HG02943 (cell line): Measurements from ENCODE around the gene ZDHHC14.
A peak's percentile ranks its signal among the peaks of the same experiment; 100 is the strongest.

ENCODE experiments used
- ATAC-seq: cut with Tn5 transposase; IDR thresholded peaks from one replicate; pipeline ENCODE4 v1.9.1; 2021; ENCODE audit warnings: mild to moderate bottlenecking, low read depth, moderate library complexity; ENCODE audit not compliant: unreplicated experiment

The ZDHHC14 gene

DNA sequence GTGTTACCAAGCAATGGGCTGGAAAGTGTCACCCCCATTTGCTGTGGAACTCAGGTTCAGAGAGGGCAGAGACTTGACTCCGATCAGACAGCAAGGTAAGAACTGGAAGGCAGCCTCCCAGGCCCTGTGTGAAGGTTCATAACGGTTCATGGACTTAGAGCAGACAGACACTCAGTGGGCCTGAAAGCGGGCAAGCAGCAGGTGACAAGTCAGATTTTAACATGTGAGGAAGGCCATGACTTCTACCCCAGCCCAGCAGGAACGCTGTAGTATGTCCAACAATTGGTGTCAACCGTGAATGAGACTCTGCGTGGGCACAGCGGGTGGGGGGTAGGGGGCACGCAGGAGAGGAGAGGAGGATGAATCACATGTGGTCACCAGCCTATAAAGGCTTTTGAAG lies 224.5 kb downstream of the ZDHHC14 start:
- no peak for ATAC-seq

DNA sequence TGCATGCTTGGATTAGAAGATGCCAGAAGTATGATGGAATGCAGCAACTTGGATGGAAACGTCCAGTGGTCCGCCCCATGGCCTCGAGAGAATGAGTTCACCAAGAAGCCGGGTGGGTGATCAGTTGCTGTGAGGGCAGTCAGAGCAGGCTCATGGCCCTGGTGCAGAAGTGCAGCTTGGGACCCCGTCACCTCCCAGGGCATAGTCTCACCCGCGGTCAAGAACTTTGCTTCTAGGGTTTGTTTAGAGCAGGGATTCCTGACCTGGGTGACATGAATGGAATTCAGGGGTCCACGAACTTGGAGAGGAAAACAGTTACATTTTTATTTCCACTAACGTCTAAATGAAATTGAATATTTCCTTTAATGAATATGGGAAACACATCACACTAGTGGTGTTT lies 225.5 kb downstream of the ZDHHC14 start:
- ATAC-seq: no peak

GRCh38 chr6:157607317-157608109 lies 226.5 kb downstream of the ZDHHC14 start:
- ATAC-seq: peak; percentile 77

DNA sequence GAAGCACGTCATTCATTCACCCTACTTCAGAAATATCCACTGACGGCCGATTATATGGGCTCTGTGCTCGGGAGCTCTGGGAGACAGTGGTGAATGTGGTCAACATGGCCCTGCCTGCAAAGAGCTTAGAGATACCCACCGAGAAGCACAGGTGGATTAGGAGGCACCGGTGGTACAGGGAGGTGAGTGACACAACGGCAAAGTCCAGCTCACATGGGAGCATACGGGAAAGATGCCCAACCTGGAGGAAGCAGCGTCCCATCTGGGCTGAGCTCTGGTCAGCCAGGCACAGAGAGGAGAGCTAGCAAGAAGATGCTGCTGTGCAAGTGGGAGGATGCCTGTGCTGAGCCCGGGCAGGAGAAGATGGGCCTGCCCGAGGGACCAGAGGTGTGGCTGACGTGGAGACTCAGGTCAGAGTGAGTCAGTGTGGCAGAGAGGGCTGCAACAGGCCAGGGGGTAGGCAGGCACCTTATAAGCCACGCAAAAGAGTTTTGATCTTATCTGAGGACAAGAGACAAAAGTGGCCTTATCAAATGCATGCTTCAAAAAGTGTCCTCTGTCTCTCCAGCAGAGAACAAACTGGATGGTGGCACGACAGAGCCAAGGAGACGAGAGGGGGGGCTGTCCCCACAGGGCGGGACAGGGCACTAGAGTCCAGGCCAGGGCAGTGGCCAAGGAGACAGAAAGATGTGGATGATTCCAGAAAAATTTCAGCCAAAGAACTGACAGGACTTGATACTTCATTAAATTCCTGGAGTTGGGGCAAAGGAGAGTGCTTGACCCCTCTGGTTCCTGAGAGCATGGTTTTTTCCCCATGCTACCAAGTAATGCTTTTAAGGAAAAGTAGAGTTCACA lies 227.5 kb downstream of the ZDHHC14 start:
- ATAC-seq: no peak

DNA sequence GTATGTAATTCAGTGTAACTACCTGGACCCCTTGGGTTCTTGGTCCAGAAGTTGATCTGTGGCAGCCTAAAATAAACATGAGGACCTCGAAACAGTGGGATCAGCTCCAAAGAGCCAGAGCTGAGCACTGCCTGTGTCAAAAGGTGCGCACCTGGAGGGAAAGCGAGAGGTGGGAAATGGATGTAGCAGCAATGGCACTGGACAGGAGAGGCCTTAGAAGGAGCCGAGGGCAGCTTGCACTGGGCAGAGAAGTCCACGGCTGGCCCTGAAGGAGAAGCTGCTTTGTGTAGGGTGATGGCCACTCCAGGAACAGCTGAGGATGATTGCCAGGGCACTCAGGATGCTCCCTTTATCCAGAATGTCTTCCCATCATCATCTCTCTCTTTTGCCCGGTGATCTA lies 228.1 kb downstream of the ZDHHC14 start:
- no peak for ATAC-seq

- no peak for ATAC-seq
Measured at GRCh38 chr6:157609556-157609955, 228.6 kb downstream of the ZDHHC14 start.

- no peak for ATAC-seq
Measured at GRCh38 chr6:157610451-157610999, 229.5 kb downstream of the ZDHHC14 start.

DNA sequence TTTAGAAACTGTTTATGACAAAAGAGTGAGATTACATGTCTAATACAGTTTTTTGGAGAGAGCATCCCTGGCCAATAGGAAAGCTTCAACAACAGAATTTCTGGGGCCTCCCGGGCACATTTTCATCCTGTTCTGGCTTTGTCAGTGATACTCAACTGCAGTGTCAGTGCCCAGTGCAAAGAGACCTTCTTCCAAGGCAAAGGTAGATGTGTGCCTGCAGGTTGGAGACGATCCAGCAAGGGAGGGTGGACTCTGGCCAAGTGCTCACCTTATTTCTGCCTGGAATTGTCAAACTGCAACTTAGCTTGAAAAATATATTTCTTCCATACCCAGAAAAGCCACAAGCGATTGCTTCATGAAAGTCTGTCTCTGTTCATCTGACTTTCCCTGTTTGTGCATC lies 230.4 kb downstream of the ZDHHC14 start:
- ATAC-seq: no peak

- ATAC-seq: no peak
Measured at GRCh38 chr6:157613011-157613522, 232.1 kb downstream of the ZDHHC14 start.

- ATAC-seq: no peak
Measured at GRCh38 chr6:157614026-157614568, 233.1 kb downstream of the ZDHHC14 start.

DNA sequence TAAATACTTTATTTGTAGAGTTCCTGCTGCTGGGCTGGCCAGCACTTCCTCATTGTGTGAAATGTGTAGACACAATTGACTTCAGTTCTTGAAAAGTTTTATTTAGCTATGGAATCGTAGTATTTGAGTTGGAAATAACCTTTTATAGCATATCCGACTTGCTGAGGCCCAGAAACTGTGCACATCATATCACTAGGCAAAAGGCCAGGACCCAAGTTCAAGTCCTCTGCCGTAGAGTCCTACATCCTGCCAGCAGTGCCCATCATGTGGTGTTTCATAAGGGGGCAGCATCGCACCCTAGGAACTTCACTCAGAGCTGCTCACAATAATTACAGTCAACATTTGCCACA lies 234.4 kb downstream of the ZDHHC14 start:
- no peak for ATAC-seq

- ATAC-seq: no peak
Measured at GRCh38 chr6:157615951-157616350, 235.0 kb downstream of the ZDHHC14 start.

DNA sequence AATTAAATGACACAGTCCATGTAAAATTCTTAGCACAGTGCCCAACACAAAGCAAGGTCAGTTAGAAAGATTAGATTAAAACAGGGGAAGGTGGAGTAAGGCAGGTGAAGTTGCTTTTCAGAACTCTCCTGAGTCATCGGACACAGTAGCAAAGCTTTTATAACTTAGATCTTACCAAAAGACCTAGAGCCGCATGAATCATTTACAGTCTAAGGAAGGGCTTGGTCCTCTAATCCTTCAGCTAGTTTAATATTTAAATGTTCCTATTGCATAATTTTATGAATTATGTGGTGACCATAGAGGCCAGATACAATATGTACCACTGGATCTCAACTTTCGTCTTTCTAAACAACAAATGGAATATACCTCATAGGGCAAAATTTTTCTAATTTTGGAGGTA lies 240.0 kb downstream of the ZDHHC14 start:
- no peak for ATAC-seq

DNA sequence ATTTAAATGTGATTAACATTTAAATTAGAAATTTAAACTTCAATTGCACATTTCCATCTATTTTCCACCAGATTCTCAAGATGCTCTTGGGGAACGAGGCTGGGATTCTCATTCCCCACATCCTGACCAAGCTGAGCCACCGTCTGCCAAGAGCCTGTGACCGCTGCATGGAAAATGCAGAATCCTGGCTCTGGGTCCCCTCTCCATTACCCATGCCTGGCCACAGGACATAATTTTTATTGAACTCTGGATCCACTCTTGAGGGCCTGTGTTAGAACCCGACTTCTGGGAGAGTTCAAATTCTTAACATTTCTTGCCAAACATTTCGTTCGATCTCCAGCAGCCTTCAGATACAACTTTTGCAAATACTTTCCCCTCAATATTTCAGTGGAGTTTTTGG lies 240.4 kb downstream of the ZDHHC14 start:
- no peak for ATAC-seq

- no peak for ATAC-seq
Measured at GRCh38 chr6:157622427-157622826, 241.4 kb downstream of the ZDHHC14 start.

DNA sequence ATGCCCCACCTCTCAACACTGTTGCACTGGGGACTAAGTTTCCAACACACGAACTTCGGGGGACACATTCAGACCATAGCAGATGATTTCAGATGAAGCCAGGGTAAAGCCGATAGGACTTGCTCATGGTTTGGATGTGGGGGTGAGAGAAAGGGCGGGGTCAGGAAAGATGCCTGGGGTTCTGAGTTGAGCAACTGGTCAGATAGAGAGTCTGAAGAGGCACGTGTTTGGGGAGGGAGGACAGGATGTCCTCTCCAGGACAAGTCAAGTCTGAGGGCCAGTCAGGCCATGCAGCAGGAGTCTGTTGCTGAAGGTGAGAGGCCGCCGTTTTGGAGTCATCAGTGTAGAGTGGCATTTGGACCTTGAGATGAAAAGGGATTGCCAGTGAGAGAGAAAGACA lies 244.1 kb downstream of the ZDHHC14 start:
- no peak for ATAC-seq

DNA sequence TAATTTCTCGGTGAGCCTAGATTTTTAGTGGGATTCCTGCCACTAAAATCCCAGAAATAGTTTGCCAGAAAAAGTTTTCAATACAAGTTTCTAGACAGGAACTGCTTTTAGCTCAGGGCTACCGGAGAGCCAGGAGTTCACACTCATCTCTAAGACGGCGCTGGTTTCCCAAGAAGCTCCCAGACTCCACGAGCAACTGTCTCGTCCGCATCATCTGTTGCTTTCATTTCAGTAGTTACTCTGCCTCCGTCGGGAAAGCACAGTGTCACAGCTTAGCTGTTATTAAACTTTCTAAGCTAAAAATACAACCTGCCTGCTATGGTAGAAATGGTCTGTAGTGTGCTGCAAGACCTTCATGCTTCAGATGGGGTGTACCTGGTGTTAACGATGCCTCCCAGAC lies 244.8 kb downstream of the ZDHHC14 start:
- no peak for ATAC-seq

DNA sequence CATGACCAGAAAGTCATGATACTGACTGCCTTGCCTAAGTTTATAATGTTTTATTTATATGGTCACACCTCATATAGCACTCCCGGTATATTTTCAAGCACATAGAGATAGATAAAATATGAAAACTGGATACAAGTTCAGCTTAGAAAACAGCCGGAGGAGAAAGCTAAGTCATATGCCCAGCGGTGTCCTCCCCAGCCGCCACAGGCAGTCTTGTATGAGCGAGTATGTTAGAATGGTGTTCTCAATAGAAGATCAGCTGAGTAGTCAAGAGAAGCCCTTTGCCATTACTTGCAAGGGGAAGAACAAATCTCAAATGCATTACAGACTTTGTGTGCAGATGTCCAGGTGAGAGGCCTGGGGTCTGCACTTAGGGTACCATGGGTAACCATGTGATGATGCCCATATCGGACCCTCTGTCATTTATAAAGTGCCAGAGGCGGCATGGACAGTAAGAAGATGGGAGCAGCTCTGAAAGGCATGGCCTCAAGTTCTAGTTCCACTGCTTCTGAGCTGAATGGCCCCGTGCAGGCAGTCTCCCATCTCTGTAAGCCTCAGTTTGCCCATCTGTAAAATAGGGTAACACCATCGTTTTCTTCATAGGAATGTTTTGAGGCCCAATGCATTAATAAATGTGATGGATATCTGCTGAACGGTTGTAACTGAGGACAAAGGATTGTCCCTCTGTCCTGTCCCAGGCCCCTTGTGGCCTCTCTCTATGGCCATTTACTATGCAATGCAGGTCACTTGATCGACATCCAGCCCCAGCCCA lies 246.4 kb downstream of the ZDHHC14 start:
- ATAC-seq: no peak

GRCh38 chr6:157628463-157628862 lies 247.5 kb downstream of the ZDHHC14 start:
- no peak for ATAC-seq

- no peak for ATAC-seq
Measured at GRCh38 chr6:157629220-157629619, 248.2 kb downstream of the ZDHHC14 start.
